ENCODE results near the gene PF4V1.

The PF4V1 gene

DNA sequence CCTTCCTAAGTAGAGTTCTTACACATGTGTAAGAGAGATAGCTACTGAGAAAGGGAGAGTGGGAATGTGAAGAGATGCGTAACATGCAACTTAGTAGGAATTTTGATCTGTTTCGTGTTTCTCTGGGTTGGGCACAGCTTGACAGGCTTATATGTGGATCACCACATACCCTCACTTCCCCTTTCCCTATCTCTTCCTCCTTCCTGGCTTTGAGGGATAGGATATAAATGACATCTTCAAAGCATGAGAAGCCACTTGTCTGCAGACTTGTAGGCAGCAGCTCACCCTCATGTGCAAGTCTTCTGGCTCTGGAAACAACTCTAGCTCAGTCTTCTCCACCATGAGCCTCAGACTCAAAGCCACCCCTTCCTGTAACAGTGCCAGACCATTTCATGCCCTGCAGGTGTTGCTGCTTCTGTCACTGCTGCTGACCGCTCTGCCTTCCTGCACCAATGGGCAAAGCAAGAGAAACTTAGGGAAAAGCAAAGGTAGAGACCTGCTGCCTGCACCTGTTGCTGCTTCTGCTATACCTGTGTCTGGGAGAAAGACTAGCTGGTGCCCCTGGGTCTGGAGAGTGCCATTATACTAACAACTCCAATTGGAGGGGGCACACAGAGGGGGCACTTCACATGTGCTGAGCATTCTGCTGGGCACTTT, 5.4 kb upstream of the PF4V1 start:
- no peak for DNase-seq

DNA sequence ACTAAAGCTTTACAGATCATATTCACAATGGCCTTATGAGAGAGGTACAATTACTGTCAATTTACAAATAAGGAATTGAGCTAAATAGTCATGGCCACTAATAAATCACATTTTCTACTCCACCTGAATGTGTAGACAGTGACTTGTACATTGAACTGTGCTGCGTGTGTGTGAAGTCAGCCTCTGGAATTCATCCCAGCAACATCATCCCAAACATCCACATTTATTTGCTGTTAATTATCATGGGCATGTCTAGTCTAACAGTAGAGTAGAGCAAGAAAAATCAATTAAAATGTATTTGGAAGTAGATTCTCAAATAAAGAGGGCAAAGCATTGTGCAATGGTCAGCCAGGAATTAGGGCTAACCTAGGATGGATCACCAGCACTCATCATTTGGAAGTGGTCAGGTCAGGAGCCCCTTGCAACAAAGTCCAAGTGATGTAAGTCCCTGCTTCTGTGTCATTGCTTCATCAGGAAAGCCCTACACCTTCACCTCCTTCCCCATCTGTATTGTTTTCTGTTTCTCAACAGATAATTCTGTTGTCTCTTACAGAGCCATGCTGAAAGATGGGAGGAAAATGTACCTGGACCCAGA, 4.8 kb upstream of the PF4V1 start:
- DNase-seq, result no peak

DNA sequence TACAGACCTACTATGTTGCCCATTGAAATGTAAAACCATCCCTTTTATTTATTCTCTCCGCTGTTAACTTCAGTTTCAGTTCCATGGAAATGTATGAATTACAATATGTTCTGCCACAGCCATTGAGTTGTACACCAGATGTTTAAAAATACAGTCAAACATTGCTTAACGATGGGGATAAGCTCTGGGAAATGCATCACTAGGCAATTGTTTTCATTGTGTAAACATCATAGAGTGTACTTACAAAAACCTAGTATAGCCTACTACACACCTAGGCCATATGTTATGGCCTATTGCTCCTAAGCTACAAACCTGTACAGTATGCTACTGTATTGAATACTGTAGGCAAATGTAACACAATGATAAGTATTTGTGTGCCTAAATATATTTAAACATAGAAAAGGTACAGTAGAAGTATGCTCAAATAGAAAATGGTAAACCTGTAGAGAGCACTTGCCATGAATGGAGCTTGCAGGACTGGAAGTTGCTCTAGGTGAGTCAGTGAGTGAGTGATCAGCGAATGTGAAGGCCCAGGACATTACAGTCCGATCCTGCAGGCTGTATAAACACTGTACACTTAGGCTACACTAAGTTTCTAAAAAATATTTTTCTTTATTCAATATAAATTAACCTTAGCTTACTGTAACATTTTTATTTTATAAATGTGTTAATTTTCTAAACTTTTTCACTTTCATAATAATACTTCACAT, 2.7 kb upstream of the PF4V1 start:
- DNase-seq, result no peak

DNA sequence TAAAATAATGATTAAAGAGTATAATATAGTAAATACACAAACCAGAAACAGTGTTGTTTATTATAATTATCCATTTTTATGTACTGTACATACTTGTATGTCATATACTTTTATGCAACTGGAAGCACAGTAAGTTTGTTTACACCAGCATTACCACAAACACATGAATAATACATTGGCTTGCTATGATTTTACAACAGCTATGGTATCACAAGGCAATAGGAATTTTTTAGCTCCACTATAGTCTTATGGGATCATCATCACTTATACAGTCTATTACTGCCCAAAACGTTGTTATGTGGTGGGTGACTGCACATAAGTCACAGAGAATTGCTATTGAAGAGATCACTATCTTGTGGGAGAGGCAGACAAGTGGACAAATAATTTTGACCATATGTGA, 1.8 kb upstream of the PF4V1 start:
- no peak for DNase-seq

DNA sequence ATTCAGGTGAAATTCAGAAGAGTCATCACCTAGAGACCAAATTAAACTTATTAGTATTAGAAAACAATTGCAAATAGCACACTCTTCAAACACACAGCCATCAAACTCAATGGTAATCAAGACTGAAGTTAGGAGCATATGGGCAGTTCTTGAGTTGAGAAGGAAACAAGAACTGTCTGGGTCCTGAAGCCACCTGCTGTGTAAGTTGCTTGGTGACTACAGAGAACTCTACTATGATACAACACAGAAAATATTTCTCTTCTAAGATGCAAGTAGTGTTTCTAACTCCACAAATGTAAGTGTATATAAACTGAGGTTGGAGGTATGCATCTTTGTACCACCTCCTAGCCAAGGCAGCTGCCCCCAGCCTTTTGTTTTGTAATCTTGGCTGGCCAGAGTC, 325 bp upstream of the PF4V1 start:
- DNase-seq, result no peak

DNA sequence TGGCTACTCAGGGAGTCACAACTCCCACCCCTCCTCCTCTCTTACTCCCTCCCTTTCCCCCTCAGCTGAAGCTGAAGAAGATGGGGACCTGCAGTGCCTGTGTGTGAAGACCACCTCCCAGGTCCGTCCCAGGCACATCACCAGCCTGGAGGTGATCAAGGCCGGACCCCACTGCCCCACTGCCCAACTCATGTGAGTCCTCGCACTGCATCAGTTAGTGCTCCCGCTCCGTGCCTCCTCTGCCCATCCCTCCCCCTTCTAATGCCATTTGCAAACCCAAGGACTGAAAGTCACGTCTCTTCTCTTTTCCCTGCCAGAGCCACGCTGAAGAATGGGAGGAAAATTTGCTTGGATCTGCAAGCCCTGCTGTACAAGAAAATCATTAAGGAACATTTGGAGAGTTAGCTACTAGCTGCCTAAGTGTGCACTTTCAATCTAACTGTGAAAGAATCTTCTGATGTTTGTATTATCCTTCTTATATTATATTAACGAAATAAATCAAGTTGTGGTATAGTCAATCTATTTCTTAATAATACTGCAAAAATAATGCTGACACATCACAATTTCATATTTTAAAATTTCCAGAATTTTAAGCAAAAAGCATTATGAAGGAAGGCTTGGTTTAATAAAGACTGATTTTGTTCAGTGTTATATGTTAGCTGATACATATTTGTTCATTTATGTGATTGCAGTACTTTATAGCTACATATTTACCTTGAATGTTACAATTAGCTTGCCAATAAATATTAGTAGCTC, 800 bp downstream of the PF4V1 start:
- no peak for DNase-seq

DNA sequence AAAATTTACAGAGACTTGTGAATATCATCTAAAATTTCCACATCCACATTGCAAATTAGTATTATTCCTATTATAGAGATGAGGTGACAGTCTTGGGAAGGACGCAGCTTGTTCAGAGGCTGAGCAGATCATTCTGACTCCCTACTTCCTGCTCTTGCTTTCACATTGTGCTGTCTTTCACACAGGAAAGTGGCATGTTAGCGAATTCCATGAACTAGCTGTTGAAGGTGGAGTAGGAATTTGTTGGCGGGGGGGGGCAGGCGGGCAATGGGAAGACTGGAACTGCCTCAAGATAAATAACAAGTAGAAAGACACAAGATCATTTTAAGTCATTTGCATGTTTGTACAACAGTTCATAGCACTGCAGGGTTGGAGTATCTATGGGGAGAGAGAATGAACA, 2.3 kb downstream of the PF4V1 start:
- DNase-seq, result no peak

DNA sequence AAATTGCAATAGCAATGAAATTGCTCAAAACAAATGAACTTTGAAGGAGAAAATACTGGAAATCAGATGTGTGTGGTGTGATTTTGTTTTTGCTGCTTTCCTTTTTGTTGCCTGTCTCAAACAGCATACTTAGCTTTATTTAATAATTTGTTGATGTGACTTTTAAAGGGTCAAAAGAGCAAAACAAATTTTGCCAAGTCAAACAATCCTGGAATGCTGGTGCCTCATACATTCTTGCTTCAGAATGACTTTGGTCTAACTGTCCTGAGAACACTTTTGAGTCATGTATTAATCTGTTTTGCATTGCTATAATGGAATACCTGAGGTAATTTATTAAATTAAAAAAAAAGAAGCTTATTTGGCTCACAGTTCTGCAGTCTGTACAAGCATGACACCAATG, 3.4 kb downstream of the PF4V1 start:
- no peak for DNase-seq

DNA sequence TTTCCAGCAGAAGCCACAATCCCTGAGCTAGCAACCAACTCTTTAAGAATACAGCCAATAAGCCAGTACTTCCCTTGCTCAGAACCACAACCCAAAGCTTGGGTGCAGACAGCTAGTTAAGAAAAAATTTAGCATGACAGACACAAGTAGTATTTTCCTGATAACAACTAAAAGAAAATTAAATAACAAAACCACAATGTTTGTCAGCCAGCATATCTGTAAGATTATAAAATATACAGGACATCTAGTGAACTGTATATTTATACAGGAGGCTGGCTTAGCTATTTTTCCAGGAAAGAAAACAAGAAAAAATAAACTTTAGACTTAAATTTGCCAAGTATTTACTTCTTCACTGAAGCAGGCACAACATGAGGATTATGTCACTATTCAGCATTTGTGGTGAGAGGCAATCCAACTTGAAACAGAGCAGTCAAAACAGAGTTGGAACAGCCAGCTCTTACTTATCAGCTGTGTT, 6.6 kb downstream of the PF4V1 start:
- no peak for DNase-seq

DNA sequence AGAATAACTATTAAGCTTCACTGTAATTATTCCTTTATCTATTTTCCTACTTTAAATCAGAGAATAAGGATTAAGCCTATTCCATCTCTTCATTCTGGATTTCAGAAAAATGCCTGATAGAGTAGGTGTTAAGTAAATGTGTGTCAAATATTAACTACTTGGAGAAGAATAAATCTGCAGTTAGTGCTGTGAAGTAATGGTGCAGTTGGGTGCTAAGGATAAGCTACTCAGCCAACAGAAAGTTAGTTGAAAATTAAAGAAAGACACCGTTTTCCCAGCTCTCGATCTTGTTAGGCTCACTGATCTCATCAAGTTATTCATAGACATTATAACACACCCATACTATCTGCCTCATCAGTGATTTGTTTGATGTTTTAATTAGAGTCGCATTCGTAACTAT, 7.1 kb downstream of the PF4V1 start:
- no peak for DNase-seq

DNA sequence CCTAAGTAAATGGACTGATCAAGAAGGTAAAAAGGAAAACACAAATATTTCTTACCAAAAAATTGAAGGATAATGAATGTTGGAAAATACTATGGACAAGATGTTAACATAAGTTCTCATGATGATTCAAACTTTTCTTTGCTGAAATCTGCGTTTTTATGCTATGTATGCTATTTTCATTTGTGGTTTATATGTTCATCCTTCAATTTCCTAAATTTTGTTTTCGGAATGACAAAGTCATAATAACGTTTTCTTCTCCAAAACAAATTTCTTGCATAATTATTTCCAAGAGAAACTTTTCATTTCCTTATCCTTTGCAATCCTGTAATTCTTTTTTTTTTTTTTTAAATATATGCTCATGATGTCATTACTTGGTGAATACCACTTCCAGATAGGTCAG, 7.8 kb downstream of the PF4V1 start:
- no peak for DNase-seq

DNA sequence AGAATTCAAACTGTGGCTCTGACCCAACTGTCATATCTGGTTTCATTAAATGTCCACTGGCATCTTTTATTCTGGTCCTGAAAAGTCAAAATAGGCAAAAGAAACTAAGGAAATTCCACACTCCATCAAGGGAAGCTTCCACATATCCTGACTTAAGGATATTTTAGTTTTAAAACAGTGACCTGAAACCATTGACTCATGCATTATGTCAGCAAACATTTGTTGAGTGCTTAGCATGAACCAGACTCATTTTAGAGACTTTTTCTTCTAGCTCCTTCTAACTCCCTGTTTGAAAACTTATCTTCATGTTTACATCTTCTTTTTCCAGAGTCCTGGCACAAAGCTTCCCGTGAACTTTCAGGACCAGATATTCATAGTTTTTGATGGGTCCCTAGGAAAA, 9.2 kb downstream of the PF4V1 start:
- no peak for DNase-seq

DNA sequence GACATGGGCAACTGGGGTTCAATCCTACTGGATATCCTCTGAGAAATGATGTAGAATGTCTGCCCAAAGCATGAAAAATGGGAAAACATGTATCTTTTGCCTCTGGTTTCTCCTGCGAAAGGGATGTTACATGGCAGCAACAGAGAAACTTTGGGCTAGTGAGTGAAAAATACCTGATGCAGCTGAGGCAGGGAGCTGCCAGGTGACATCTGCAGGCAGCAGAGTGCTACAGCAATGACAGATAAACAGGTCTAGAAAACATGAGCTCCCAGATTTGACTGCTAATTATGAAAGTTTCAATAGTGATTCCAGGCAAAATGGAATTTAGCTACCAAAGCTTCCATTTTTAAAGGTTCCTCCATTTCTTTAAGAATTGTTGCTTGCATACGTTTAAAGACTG, 11.3 kb downstream of the PF4V1 start:
- no peak for DNase-seq

DNA sequence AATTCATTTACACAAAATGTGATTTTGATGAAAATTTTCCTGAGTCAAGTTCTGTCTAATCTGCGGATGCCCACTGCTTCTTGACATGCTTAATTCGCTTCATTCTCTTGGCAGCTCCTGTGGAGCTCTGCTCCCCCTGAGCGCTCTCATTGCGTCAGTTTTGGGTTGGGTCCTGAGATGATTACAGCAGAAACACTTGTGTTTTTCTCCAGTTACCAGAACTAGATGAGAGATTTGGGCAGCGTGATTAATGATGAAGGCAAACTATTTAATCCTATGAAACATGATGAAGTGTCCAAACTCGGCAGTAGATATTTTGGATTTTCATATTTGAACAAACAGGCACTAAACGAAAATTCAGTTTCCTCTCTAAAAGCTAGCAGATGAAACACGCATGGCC, 11.9 kb downstream of the PF4V1 start:
- DNase-seq, result no peak

DNA sequence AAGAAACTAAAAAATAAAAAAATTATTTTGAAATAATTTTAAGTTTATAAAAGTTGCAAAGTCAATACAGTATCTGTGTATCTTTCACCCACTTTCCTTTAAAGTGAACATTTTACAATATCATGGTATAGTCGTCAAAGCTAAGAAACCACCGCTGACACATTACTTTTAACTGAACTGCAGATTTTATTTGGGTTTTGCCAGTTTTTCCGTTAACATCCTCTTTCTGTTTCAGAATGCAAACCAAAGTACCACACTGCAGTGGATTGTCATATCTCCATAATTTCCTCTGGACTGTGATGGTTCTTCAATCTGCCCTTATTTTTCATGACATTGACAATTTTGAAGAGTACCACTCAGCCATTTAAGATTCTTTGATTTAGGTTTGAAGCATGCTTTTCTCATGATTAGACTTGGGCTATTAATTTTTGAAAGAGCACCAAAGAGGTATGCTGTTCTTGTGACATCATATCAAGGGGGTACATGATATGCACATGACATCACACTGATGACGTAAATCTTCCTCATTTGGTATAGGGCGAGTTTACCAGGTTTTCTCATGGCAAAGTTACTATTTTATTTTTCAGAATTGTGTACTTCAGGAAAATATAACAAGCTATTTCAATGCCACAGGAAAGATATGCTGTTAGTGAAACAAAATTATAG, 12.5 kb downstream of the PF4V1 start:
- no peak for DNase-seq

DNA sequence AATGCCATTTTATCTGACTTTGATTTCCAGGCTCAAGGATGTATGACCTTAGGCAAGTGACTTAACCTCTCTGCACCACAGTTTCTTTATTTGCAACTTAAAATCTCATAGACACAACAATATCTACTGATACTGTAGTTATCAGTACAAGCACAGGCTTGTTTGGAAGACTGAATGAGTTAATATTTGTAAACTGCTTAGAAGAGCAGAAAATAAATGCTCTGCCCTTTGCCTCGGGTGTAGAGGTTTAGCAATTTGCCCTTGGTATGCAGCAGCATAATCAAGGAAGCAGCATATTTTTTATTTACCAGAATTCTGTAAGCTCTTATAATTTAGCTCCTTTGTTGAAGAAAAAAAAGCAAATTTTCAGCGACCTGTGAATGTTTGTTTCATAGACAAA, 13.2 kb downstream of the PF4V1 start:
- DNase-seq, result no peak

DNA sequence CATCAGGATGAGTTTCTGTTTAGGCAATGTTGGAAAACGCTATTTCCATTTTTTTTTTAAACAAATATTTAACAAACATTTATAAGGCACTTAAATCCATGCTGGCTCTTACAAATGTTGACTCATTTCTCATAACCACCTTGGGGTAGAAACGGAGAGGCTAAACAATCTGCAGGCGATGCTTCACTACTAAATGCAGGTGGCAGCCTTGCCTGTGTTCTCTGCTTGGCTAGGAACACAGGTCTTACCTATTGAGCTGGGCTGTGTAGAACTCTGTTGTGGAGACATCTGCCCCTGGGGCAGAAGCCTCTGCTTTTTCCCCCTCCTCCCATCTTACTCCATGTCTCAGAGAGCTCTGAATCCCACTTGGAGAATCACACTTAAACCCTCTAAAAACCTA, 14.7 kb downstream of the PF4V1 start:
- DNase-seq, result no peak

DNA sequence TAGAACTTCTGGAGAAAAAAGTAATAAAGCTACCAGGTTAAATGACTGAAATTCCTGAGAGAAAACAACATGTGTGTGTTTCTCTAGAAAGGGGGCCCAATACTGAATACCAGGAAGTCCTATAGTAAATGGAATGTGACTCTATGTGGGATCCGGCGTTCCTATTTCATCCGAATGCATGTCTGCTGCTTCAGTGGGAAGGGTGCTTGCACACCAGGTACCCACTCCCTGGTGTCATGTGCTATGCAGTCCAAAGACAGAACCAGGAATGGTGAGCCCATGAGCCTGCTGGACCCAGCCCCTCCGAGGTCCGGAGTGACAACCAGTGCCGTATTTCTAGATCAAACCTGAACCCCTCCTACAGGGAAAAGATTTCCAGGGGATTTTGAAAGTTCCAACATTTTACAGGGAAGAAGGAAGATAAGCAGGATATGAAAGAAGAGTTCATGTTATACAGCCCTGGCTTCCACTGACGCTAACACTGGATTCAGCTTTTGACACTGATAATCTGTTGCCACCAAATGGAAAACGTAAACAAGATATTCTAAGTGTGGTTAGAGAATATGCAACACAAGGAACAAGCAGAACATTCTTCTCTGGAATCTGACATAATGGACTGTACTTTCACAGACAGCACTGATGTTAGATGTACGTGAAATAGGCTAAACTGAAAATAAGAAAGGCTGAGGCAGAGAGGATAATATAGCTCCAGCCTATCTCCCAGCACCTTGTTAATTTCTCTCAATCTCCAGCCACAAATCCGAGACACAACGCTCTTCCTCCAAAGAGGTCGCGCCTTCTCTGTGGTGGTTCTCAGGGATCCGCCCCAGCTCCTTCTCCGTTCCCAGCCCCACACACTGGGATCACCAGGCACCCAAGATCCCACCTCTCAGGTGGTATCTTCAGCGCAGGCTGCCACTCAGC, 15.4 kb downstream of the PF4V1 start:
- DNase-seq, result no peak

DNA sequence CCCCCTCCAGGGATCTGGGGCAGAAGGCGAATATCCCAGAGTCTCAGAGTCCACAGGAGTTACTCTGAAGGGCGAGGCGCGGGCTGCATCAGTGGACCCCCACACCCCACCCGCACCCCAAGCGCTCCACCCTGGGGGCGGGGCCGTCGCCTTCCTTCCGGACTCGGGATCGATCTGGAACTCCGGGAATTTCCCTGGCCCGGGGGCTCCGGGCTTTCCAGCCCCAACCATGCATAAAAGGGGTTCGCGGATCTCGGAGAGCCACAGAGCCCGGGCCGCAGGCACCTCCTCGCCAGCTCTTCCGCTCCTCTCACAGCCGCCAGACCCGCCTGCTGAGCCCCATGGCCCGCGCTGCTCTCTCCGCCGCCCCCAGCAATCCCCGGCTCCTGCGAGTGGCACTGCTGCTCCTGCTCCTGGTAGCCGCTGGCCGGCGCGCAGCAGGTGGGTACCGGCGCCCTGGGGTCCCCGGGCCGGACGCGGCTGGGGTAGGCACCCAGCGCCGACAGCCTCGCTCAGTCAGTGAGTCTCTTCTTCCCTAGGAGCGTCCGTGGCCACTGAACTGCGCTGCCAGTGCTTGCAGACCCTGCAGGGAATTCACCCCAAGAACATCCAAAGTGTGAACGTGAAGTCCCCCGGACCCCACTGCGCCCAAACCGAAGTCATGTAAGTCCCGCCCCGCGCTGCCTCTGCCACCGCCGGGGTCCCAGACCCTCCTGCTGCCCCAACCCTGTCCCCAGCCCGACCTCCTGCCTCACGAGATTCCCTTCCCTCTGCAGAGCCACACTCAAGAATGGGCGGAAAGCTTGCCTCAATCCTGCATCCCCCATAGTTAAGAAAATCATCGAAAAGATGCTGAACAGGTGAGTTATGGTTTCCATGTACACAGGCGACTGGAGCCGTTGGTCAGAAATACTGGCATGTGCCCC, 16.3 kb downstream of the PF4V1 start, which contains the start of gene CXCL1:
TSS of gene CXCL1 (plus strand) at position 264 of the 926 bp plus-strand sequence. CDS start at position 342, 78 bp downstream.
- DNase-seq, result no peak

DNA sequence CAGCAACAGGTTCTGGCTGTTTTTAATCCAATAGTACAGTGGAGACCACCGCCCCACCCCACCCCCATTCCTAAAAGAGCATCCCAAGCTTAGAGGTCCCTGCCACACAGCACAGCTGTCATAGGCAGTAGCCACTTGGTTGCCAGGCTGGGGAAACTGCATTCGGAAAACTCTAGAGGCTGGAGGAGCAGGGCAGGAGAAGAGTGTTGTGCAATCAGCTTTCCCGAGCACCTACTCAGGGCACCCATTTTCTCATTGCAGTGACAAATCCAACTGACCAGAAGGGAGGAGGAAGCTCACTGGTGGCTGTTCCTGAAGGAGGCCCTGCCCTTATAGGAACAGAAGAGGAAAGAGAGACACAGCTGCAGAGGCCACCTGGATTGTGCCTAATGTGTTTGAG, 17.2 kb downstream of the PF4V1 start:
- DNase-seq, result no peak

DNA sequence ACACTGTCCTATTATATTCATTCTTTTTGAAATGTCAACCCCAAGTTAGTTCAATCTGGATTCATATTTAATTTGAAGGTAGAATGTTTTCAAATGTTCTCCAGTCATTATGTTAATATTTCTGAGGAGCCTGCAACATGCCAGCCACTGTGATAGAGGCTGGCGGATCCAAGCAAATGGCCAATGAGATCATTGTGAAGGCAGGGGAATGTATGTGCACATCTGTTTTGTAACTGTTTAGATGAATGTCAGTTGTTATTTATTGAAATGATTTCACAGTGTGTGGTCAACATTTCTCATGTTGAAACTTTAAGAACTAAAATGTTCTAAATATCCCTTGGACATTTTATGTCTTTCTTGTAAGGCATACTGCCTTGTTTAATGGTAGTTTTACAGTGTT, 17.7 kb downstream of the PF4V1 start:
- DNase-seq, result no peak

Measured in NCI-H1417 treated with DMSO at 0.1 percent for 48 hours (cell line).